ENCODE data around the gene EGFL6.

DNA sequence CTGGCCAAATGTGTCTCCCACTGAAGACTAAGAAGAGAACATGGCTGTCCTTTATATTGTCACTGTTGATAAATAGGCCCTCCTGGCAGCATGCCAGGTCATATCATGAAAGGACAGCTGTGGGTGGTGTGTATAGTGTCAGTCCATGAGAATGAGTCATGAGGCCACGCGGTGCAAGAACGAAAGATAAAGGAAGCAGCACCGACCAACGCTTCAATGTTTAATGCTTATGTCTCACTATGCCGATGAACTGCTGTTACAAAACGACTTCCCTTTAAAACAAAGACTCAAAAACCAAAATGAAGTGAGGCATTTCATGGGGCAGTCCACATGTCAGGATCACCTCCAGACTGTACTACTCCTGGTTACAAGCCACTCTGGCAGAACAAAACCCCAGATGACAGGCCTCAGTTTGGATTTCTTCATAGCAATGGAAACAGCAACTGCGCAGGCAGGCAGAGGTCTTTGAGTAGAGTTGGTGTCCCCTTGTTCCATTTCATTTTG is 78.4 kb downstream of the EGFL6 start:
- TF ChIP-seq, protein P1, sequence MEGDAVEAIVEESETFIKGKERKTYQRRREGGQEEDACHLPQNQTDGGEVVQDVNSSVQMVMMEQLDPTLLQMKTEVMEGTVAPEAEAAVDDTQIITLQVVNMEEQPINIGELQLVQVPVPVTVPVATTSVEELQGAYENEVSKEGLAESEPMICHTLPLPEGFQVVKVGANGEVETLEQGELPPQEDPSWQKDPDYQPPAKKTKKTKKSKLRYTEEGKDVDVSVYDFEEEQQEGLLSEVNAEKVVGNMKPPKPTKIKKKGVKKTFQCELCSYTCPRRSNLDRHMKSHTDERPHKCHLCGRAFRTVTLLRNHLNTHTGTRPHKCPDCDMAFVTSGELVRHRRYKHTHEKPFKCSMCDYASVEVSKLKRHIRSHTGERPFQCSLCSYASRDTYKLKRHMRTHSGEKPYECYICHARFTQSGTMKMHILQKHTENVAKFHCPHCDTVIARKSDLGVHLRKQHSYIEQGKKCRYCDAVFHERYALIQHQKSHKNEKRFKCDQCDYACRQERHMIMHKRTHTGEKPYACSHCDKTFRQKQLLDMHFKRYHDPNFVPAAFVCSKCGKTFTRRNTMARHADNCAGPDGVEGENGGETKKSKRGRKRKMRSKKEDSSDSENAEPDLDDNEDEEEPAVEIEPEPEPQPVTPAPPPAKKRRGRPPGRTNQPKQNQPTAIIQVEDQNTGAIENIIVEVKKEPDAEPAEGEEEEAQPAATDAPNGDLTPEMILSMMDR (IDR thresholded peaks at IDR 0.05): no peak
- TF ChIP-seq, protein P2, sequence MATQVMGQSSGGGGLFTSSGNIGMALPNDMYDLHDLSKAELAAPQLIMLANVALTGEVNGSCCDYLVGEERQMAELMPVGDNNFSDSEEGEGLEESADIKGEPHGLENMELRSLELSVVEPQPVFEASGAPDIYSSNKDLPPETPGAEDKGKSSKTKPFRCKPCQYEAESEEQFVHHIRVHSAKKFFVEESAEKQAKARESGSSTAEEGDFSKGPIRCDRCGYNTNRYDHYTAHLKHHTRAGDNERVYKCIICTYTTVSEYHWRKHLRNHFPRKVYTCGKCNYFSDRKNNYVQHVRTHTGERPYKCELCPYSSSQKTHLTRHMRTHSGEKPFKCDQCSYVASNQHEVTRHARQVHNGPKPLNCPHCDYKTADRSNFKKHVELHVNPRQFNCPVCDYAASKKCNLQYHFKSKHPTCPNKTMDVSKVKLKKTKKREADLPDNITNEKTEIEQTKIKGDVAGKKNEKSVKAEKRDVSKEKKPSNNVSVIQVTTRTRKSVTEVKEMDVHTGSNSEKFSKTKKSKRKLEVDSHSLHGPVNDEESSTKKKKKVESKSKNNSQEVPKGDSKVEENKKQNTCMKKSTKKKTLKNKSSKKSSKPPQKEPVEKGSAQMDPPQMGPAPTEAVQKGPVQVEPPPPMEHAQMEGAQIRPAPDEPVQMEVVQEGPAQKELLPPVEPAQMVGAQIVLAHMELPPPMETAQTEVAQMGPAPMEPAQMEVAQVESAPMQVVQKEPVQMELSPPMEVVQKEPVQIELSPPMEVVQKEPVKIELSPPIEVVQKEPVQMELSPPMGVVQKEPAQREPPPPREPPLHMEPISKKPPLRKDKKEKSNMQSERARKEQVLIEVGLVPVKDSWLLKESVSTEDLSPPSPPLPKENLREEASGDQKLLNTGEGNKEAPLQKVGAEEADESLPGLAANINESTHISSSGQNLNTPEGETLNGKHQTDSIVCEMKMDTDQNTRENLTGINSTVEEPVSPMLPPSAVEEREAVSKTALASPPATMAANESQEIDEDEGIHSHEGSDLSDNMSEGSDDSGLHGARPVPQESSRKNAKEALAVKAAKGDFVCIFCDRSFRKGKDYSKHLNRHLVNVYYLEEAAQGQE (IDR thresholded peaks at IDR 0.05; ENCODE audit: insufficient read depth in 1 of 2, low read depth in 2 of 2, low read length in 1 of 2): no peak
- TF ChIP-seq SIN3A (IDR thresholded peaks at IDR 0.05; ENCODE audit: borderline replicate concordance, insufficient read depth, low read depth, low read length) (no peak), POLR2AphosphoS5 (IDR thresholded peaks at IDR 0.05; ENCODE audit: low read depth, low read length) (no peak), TCF7L2 (IDR thresholded peaks at IDR 0.05; ENCODE audit: low read depth, low read length) (no peak)
